ENCODE measurements around the gene PNPLA5.

The PNPLA5 gene

GRCh38 chr22:43854121-43854785, 37.6 kb downstream of the PNPLA5 start:
- no peak overlapping the region for H2BK12ac ChIP-seq (ENCODE audit: low read length in 2 of 2)
- H2AK5ac ChIP-seq (ENCODE audit: low read length, severe bottlenecking) = no peak overlapping the region
- no peak overlapping the region for H3K4ac ChIP-seq (ENCODE audit: low read depth in 1 of 2, low read length in 2 of 2)
- no peak overlapping the region for H2AFZ ChIP-seq (ENCODE audit: low read depth, low read length)
- H3K9me3 ChIP-seq (ENCODE audit: control insufficient read depth, low read length) = peaks cover 17% of the 10 kb centered on the region
- H3K18ac ChIP-seq (ENCODE audit: low read depth in 1 of 2, low read length in 2 of 2) = no peak overlapping the region
- no peak overlapping the region for H4K91ac ChIP-seq (ENCODE audit: low read length)
- no peak overlapping the region for H3K14ac ChIP-seq (ENCODE audit: low read length in 2 of 2)
- no peak overlapping the region for H4K8ac ChIP-seq (ENCODE audit: low read length)
- DNase-seq = no peak
- H3K4me2 ChIP-seq (ENCODE audit: low read length, poor library complexity, severe bottlenecking) = no peak overlapping the region
- 73% methylated on average over 14 of the region's 14 CpGs for WGBS
- H2BK120ac ChIP-seq (ENCODE audit: low read depth, low read length) = no peak overlapping the region
- H3K79me1 ChIP-seq (replicated peaks; ENCODE audit: low read length, poor library complexity, severe bottlenecking) = no peaks in the 10 kb centered on the region
- H3K4me1 ChIP-seq (ENCODE audit: control insufficient read depth, insufficient read depth, low read depth, low read length) = no peaks in the 10 kb centered on the region
- H3K27ac ChIP-seq (ENCODE audit: low read length, poor library complexity, severe bottlenecking) = no peak overlapping the region
- peaks cover 49 to 68% of the 10 kb centered on the region in 2 experiments for H3K27me3 ChIP-seq (ENCODE audit: control insufficient read depth in 1 of 2, insufficient read depth in 1 of 2, low read length in 2 of 2)
- no peak overlapping the region for H2BK5ac ChIP-seq (ENCODE audit: low read depth, low read length, poor library complexity, severe bottlenecking)
- H3K23ac ChIP-seq (ENCODE audit: low read length in 2 of 2) = no peak overlapping the region
- H3K36me3 ChIP-seq (ENCODE audit: control insufficient read depth in 1 of 2, insufficient read depth in 2 of 2, low read depth in 1 of 2, low read length in 2 of 2) = no peaks in the 10 kb centered on the region
- no peak overlapping the region for H3K4me3 ChIP-seq (ENCODE audit: insufficient read depth in 1 of 2, low read depth in 1 of 2, low read length in 2 of 2)
- H2BK15ac ChIP-seq (ENCODE audit: low read depth, poor library complexity, severe bottlenecking) = no peak overlapping the region
- no peak overlapping the region for H3K9ac ChIP-seq (ENCODE audit: low read length)

- Histone ChIP-seq H3K4me1 (ENCODE audit: control insufficient read depth, insufficient read depth, low read depth, low read length) (peaks cover 1% of the 10 kb centered on the region), H3K36me3 (ENCODE audit: control insufficient read depth in 1 of 2, insufficient read depth in 2 of 2, low read depth in 1 of 2, low read length in 2 of 2) (no peaks in the 10 kb centered on the region), H3K27ac (ENCODE audit: low read length, poor library complexity, severe bottlenecking) (no peak overlapping the region), H2BK15ac (ENCODE audit: low read depth, poor library complexity, severe bottlenecking) (no peak overlapping the region), H3K9me3 (ENCODE audit: control insufficient read depth, low read length) (peaks cover 17% of the 10 kb centered on the region), H3K4me2 (ENCODE audit: low read length, poor library complexity, severe bottlenecking) (no peak overlapping the region), H4K8ac (ENCODE audit: low read length) (no peak overlapping the region), H2BK12ac (ENCODE audit: low read length in 2 of 2) (no peak overlapping the region), H3K79me1 (replicated peaks; ENCODE audit: low read length, poor library complexity, severe bottlenecking) (no peaks in the 10 kb centered on the region), H2BK120ac (ENCODE audit: low read depth, low read length) (no peak overlapping the region), H3K27me3 (ENCODE audit: control insufficient read depth in 1 of 2, insufficient read depth in 1 of 2, low read length in 2 of 2) (peaks cover 46 to 69% of the 10 kb centered on the region in 2 experiments), H3K4ac (ENCODE audit: low read depth in 1 of 2, low read length in 2 of 2) (no peak overlapping the region), H3K18ac (ENCODE audit: low read depth in 1 of 2, low read length in 2 of 2) (no peak overlapping the region), H3K9ac (ENCODE audit: low read length) (no peak overlapping the region), H2AK5ac (ENCODE audit: low read length, severe bottlenecking) (no peak overlapping the region), H4K91ac (ENCODE audit: low read length) (peak overlapping the region; percentile 37), H3K23ac (ENCODE audit: low read length in 2 of 2) (no peak overlapping the region), H2BK5ac (ENCODE audit: low read depth, low read length, poor library complexity, severe bottlenecking) (no peak overlapping the region), H3K14ac (ENCODE audit: low read length in 2 of 2) (no peak overlapping the region), H3K4me3 (ENCODE audit: insufficient read depth in 1 of 2, low read depth in 1 of 2, low read length in 2 of 2) (no peak overlapping the region), H2AFZ (ENCODE audit: low read depth, low read length) (no peak overlapping the region)
- 79% methylated on average over 10 of the region's 10 CpGs for WGBS
- no peak for DNase-seq
These were observed 38.4 kb downstream of the PNPLA5 start for GRCh38 chr22:43853328-43853931.

- 79% methylated on average over 19 of the region's 19 CpGs for WGBS
- Histone ChIP-seq H3K27ac (ENCODE audit: low read length, poor library complexity, severe bottlenecking) (no peak overlapping the region), H3K9ac (ENCODE audit: low read length) (no peak overlapping the region), H2BK12ac (ENCODE audit: low read length in 2 of 2) (no peak overlapping the region), H3K14ac (ENCODE audit: low read length in 2 of 2) (peak overlapping the region in 1 of 2 experiments; percentile 44), H2BK15ac (ENCODE audit: low read depth, poor library complexity, severe bottlenecking) (no peak overlapping the region), H3K4ac (ENCODE audit: low read depth in 1 of 2, low read length in 2 of 2) (no peak overlapping the region), H4K8ac (ENCODE audit: low read length) (no peak overlapping the region), H3K4me1 (ENCODE audit: control insufficient read depth, insufficient read depth, low read depth, low read length) (peaks cover 3% of the 10 kb centered on the region), H3K4me3 (ENCODE audit: insufficient read depth in 1 of 2, low read depth in 1 of 2, low read length in 2 of 2) (no peak overlapping the region), H3K4me2 (ENCODE audit: low read length, poor library complexity, severe bottlenecking) (no peak overlapping the region), H3K27me3 (ENCODE audit: control insufficient read depth in 1 of 2, insufficient read depth in 1 of 2, low read length in 2 of 2) (peaks cover 47 to 73% of the 10 kb centered on the region in 2 experiments), H2BK120ac (ENCODE audit: low read depth, low read length) (no peak overlapping the region), H2BK5ac (ENCODE audit: low read depth, low read length, poor library complexity, severe bottlenecking) (no peak overlapping the region), H3K18ac (ENCODE audit: low read depth in 1 of 2, low read length in 2 of 2) (no peak overlapping the region), H3K23ac (ENCODE audit: low read length in 2 of 2) (no peak overlapping the region), H2AK5ac (ENCODE audit: low read length, severe bottlenecking) (no peak overlapping the region), H2AFZ (ENCODE audit: low read depth, low read length) (no peak overlapping the region), H3K79me1 (replicated peaks; ENCODE audit: low read length, poor library complexity, severe bottlenecking) (no peaks in the 10 kb centered on the region), H3K9me3 (ENCODE audit: control insufficient read depth, low read length) (peaks cover 17% of the 10 kb centered on the region), H3K36me3 (ENCODE audit: control insufficient read depth in 1 of 2, insufficient read depth in 2 of 2, low read depth in 1 of 2, low read length in 2 of 2) (no peaks in the 10 kb centered on the region), H4K91ac (ENCODE audit: low read length) (no peak overlapping the region)
- DNase-seq = no peak
These were observed 39.1 kb downstream of the PNPLA5 start for GRCh38 chr22:43852573-43853327.

GRCh38 chr22:43851979-43852307, 39.9 kb downstream of the PNPLA5 start:
- Histone ChIP-seq H3K27me3 (ENCODE audit: control insufficient read depth in 1 of 2, insufficient read depth in 1 of 2, low read length in 2 of 2) (peaks cover 47 to 73% of the 10 kb centered on the region in 2 experiments), H3K27ac (ENCODE audit: low read length, poor library complexity, severe bottlenecking) (no peak overlapping the region), H2BK12ac (ENCODE audit: low read length in 2 of 2) (no peak overlapping the region), H2BK15ac (ENCODE audit: low read depth, poor library complexity, severe bottlenecking) (no peak overlapping the region), H3K4me1 (ENCODE audit: control insufficient read depth, insufficient read depth, low read depth, low read length) (peaks cover 3% of the 10 kb centered on the region), H3K14ac (ENCODE audit: low read length in 2 of 2) (no peak overlapping the region), H3K4me3 (ENCODE audit: insufficient read depth in 1 of 2, low read depth in 1 of 2, low read length in 2 of 2) (no peak overlapping the region), H4K91ac (ENCODE audit: low read length) (no peak overlapping the region), H3K36me3 (ENCODE audit: control insufficient read depth in 1 of 2, insufficient read depth in 2 of 2, low read depth in 1 of 2, low read length in 2 of 2) (no peaks in the 10 kb centered on the region), H3K9me3 (ENCODE audit: control insufficient read depth, low read length) (peaks cover 10% of the 10 kb centered on the region), H2AFZ (ENCODE audit: low read depth, low read length) (no peak overlapping the region), H3K4me2 (ENCODE audit: low read length, poor library complexity, severe bottlenecking) (no peak overlapping the region), H3K18ac (ENCODE audit: low read depth in 1 of 2, low read length in 2 of 2) (no peak overlapping the region), H3K79me1 (replicated peaks; ENCODE audit: low read length, poor library complexity, severe bottlenecking) (no peaks in the 10 kb centered on the region), H2BK120ac (ENCODE audit: low read depth, low read length) (no peak overlapping the region), H3K9ac (ENCODE audit: low read length) (no peak overlapping the region), H2BK5ac (ENCODE audit: low read depth, low read length, poor library complexity, severe bottlenecking) (no peak overlapping the region), H3K4ac (ENCODE audit: low read depth in 1 of 2, low read length in 2 of 2) (no peak overlapping the region), H3K23ac (ENCODE audit: low read length in 2 of 2) (no peak overlapping the region), H4K8ac (ENCODE audit: low read length) (no peak overlapping the region), H2AK5ac (ENCODE audit: low read length, severe bottlenecking) (no peak overlapping the region)
- 32% methylated on average over 3 of the region's 3 CpGs for WGBS
- no peak for DNase-seq
